GM12891 (cell line): ENCODE measurements around the gene CCN5.

Experiments
- PAX5 ChIP-seq: IDR thresholded peaks from 2 replicates; pipeline ENCODE4 v1.6.1; 2011; ENCODE audit warnings: low read length, moderate library complexity, mild to moderate bottlenecking; ENCODE audit not compliant: insufficient read depth, severe bottlenecking
- SPI1 ChIP-seq: IDR thresholded peaks from 2 replicates; pipeline ENCODE4 v1.6.1; 2011; ENCODE audit warnings: low read depth, low read length, control low read depth
- TAF1 ChIP-seq: IDR thresholded peaks from 2 replicates; pipeline ENCODE4 v1.6.1; 2011; ENCODE audit warnings: low read depth, low read length, control low read depth

DNA sequence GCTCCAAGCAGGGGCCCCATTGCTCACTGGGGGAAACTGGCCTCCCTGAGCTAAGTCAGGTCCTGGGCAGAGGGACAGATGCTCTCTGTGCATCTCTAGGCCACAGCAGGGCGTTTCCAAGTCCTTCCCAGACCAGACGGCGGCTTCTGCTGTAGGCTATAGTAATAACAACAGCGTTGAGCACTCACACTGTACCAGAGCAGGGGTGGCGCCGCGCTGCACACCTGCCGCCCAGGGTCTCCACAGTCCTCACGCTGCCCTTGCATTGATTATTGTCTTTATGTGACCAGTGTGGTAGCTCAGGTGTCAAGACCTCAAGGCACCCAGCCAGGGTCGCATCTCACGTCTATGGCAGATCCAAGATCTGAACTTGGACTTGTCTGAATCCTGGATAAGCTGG, 14.9 kb upstream of the CCN5 start:
- no peak for TF ChIP-seq SPI1
- no peak for TF ChIP-seq TAF1
- no peak for TF ChIP-seq PAX5
